NB4 (cell line): ENCODE data around the gene EME1.
A peak's percentile ranks its signal among the peaks of the same experiment; 100 is the strongest.
"Not testable (repeated sequence)": the region's sequence is repeated elsewhere in the genome, so short reads cannot be mapped to it uniquely, and the experiment has no call there.

Experiments
- DNase-seq: peaks from one replicate; pipeline ENCODE4 v3.0.0; 2010; ENCODE audit warnings: low read depth
- H3K4me3 ChIP-seq: one replicate; pipeline ENCODE4 v1.5.1; 2011; ENCODE audit warnings: mild to moderate bottlenecking, low read depth, low read length, moderate library complexity
- MYC ChIP-seq: IDR thresholded peaks from 2 replicates; pipeline ENCODE4 v1.6.1; 2011; ENCODE audit warnings: low read depth, low read length
- POLR2A ChIP-seq: IDR thresholded peaks from 2 replicates; pipeline ENCODE4 v1.6.1; 2011; ENCODE audit warnings: mild to moderate bottlenecking; ENCODE audit not compliant: insufficient read length; ENCODE audit errors: extremely low read depth
- TF ChIP-seq, protein P1 (sequence below): IDR thresholded peaks from 2 replicates; pipeline ENCODE4 v1.6.1; 2011; ENCODE audit warnings: low read depth, low read length
- TF ChIP-seq, protein P2 (sequence below): IDR thresholded peaks from one replicate; pipeline ENCODE4 v1.5.1; 2012; ENCODE audit warnings: low read depth, low read length

Gene EME1

DNA sequence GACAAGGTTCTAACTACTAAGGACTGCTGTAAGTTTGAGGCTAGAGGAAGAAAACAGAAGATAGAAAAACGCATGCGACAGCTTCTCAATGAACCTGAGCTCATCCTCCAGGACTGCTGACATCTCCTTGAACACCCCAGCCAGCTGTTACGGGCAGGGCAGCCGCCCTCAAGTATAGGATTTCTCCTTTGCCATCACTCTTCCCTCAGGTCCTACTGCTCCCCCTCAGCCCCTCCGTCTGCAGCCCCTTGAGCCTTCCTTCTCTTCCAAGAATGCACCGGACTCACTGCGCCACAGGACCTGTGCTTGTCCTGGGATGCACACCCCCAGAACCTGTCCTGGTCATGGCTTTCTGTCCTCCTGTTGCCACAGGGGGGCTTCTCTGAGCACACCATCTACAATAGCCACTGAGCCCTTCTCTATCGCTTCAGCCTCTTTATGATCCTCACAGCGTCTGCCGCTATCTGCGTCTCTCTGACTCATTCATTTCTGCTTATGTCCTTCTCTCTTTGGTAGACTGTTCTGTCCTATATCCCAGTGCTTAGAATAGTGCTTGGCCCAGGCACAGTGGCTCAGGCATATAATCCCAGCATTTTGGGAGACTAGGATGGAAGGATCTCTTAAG is 42.8 kb upstream of the EME1 start:
- TF ChIP-seq MYC (no peak), POLR2A (no peak)
- TF ChIP-seq, protein P1, sequence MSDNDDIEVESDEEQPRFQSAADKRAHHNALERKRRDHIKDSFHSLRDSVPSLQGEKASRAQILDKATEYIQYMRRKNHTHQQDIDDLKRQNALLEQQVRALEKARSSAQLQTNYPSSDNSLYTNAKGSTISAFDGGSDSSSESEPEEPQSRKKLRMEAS = no peak
- TF ChIP-seq, protein P2, sequence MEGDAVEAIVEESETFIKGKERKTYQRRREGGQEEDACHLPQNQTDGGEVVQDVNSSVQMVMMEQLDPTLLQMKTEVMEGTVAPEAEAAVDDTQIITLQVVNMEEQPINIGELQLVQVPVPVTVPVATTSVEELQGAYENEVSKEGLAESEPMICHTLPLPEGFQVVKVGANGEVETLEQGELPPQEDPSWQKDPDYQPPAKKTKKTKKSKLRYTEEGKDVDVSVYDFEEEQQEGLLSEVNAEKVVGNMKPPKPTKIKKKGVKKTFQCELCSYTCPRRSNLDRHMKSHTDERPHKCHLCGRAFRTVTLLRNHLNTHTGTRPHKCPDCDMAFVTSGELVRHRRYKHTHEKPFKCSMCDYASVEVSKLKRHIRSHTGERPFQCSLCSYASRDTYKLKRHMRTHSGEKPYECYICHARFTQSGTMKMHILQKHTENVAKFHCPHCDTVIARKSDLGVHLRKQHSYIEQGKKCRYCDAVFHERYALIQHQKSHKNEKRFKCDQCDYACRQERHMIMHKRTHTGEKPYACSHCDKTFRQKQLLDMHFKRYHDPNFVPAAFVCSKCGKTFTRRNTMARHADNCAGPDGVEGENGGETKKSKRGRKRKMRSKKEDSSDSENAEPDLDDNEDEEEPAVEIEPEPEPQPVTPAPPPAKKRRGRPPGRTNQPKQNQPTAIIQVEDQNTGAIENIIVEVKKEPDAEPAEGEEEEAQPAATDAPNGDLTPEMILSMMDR = no peak
- no peak for DNase-seq
- no peak overlapping the region for H3K4me3 ChIP-seq

DNA sequence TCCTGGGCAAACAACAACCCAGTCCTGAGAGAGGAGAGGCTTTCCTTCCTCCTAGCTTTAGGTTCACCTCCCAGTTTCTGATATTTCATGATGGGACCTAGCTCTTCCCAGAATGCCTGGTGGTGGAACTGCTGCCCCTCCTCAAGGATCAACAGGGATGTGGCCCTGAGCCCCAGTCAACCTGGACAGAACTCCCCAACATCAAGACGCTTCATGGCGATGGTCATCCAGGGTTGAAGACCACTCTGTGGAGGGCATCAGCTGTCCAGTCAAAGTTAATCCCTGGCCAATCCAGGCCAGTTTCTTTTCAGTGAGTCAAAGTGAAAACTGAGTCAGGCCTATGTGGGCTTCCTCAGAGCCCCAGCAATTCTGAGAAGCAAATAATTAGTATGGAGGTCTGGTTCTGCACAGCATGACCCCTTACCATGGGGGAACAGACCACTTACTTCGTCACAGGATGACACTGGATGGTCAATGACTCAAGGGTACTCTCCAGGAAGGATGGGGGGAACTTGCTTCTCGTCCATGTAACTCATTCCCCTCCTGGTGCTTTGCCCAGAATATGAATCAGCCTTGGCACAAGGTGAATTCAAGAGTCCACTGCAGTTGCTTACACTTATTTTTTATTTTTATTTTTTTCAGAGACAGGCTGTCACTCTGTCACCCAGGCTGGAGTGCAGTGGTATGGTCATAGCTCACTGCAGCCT is 41.8 kb upstream of the EME1 start:
- TF ChIP-seq MYC (no peak), POLR2A (no peak)
- TF ChIP-seq, protein P1 = no peak
- TF ChIP-seq, protein P2 = no peak
- DNase-seq = no peak
- H3K4me3 ChIP-seq = no peak overlapping the region

DNA sequence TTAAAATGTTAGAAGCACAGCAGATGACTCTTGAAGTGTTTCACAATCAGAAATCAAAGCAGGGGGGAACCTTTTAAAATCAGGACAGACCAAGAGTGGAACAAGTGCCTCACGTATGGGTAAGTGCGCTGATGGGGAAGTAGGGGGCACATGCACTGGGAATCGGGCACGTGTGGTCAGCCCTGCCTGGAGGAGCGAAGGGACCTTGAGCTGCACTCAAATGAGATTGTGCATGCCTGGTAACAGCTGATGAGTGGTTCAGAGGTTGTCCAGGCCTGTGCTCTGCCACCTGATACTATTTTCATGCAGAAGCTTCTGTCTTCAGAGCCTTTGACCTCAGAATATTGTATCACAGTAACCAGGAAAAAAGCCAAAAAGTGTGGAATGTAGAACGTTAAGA is 40.8 kb upstream of the EME1 start:
- H3K4me3 ChIP-seq = no peak overlapping the region
- no peak for TF ChIP-seq MYC
- TF ChIP-seq, protein P2 = no peak
- TF ChIP-seq POLR2A = no peak
- TF ChIP-seq, protein P1 = peak; percentile 52
- DNase-seq = peak; percentile 32

DNA sequence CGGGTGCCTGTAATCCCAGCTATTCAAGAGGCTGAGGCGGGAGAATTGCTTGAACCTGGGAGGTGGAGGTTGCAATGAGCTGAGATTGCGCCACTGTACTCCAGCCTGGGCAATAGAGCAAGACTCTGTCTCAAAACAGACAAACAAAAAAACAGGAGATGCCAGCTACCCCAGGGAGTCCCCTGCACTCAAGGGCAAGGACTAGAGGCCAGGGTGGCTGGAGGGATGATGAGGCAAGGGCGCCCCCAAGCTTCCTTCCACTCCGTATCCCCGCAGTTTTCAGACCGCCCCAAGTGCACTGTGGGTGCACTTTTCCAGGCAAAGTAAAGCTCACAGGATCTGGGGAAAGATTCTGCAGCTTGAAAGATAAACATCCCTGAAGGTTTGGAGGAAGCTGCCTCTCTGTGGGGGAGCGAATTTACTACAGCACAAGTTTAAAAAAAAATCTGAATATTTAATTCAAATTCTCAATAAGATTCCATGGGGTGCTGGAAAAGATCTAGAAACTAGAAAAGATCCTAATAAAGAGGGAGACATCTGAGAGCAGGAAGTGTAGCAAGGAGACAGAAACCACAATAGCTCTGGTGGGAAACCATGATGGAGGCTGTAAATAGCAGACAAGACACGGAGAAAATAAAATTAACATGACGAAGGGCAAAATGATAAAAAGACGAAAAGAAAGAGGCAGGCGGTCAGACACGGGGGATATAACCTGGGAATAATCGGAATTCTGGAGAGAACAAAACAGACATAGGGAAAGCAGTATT is 39.6 kb upstream of the EME1 start:
- DNase-seq = peak; percentile 35
- not testable (repeated sequence) for H3K4me3 ChIP-seq

DNA sequence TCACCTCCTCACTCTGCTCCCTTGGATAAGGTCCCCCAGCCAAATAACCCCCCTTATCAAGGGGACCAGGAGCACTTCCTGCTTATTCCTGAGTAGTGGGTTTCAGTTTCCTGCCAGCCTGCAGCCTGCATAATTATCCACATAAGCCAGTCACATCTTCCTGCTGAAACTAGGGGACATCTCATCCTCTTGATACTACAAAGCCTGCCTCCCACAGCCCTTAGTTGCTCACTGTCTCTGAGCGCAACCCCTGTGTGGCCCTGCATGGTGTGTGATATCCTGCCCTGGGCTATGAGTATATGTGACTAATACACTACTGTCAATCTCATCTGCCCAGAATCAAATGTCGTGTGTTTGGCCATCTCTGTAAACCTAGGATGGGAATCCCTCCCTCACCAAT is 35.1 kb upstream of the EME1 start:
- DNase-seq = no peak
- TF ChIP-seq POLR2A (no peak), MYC (no peak)
- TF ChIP-seq, protein P1 = no peak
- TF ChIP-seq, protein P2 = no peak
- no peak overlapping the region for H3K4me3 ChIP-seq

DNA sequence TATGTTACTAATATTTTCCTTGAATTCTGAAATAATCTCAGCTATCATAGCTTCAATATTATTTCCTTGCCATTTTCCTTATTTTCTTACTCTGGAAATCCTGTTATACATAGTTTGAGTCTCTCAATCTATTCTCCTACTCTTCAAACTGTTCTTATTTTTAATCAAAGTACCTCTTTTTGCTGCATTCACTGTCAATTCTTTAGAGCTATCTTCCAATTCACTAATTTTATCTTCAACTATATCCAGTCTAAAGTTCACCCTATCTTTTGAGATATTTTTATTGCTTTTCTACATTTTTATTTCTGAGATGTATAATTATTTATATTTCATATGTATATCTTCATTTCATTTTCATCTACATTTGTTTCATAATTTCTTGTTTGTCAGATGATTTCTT is 34.4 kb upstream of the EME1 start:
- no peak for TF ChIP-seq MYC
- no peak for DNase-seq
- H3K4me3 ChIP-seq = no peak overlapping the region
